Tongue (tissue), 2 donors: Measurements from ENCODE around the gene CDKN1C. TPM values are rescaled to one million over a fixed set of nuclear protein-coding genes. Genes with fewer than 3 reads are reported as not detected.
A peak's percentile ranks its signal among the peaks of the same experiment; 100 is the strongest.
"Not testable (repeated sequence)": the region's sequence is repeated elsewhere in the genome, so short reads cannot be mapped to it uniquely, and the experiment has no call there.

ENCODE experiments used
- DNase-seq: peaks from one replicate; pipeline ENCODE4 v3.0.0-alpha.2; 2015
- total RNA-seq: library from RNA; depleted of rRNA; stranded (reverse); fragments of >200 nt; gene quantifications from one replicate; pipeline ENCODE4 v1.2.3, GENCODE V29; 2014

The CDKN1C gene
- total RNA-seq, 1 donor from 2014 or later = 311 TPM

GRCh38 chr11:2908130-2908529 is 22.6 kb upstream of the CDKN1C start:
- DNase-seq = no peak

- DNase-seq = not testable (repeated sequence)
Observed at GRCh38 chr11:2905299-2905698, 19.7 kb upstream of the CDKN1C start.

GRCh38 chr11:2904153-2905052 is 18.8 kb upstream of the CDKN1C start:
- no peak for DNase-seq

- DNase-seq = no peak
Observed at GRCh38 chr11:2903672-2904011, 18.1 kb upstream of the CDKN1C start.

- DNase-seq = no peak
Observed at GRCh38 chr11:2902784-2903671, 17.5 kb upstream of the CDKN1C start.

- DNase-seq = peak; percentile 89
Observed at GRCh38 chr11:2901854-2902783, 16.5 kb upstream of the CDKN1C start.

GRCh38 chr11:2901196-2901796 is 15.7 kb upstream of the CDKN1C start:
- no peak for DNase-seq

- DNase-seq = no peak
Observed at GRCh38 chr11:2899080-2899783, 13.7 kb upstream of the CDKN1C start.

- no peak for DNase-seq
Observed at GRCh38 chr11:2898366-2899079, 12.9 kb upstream of the CDKN1C start.

- DNase-seq = no peak
Observed at GRCh38 chr11:2897048-2897447, 11.5 kb upstream of the CDKN1C start.

GRCh38 chr11:2896047-2896446 is 10.5 kb upstream of the CDKN1C start:
- no peak for DNase-seq

- DNase-seq = no peak
Observed at GRCh38 chr11:2893935-2894334, 8.4 kb upstream of the CDKN1C start.

- no peak for DNase-seq
Observed at GRCh38 chr11:2892967-2893528, 7.5 kb upstream of the CDKN1C start.

- peak; percentile 86 for DNase-seq
Observed at GRCh38 chr11:2892215-2892966, 6.8 kb upstream of the CDKN1C start.

- DNase-seq = no peak
Observed at GRCh38 chr11:2891326-2892214, 6.0 kb upstream of the CDKN1C start.

GRCh38 chr11:2890466-2891294 is 5.1 kb upstream of the CDKN1C start:
- DNase-seq = peak; percentile 92
